GM12878 (cell line): Measurements from ENCODE around the gene RET. TPM values are rescaled to one million over a fixed set of nuclear protein-coding genes. Genes with fewer than 3 reads are reported as not detected.

Experiments
- ATAC-seq: fragments of 200-7000 bp; cut with Tn5 transposase; 3 replicates; pipeline ENCODE4 v1.9.1; 2020; ENCODE audit warnings: mild to moderate bottlenecking, moderate library complexity
- BruUV-seq: library from RNA; stranded (reverse); fragments of 400-500 nt; replicated peaks from 2 replicates; lab custom pipeline; 2021; lab: Mats Ljungman, UMichigan
- CTCF ChIA-PET: fragments of 300-600 bp; sonication (Branson Sonifier 250); formaldehyde crosslinking; extraction: SDS; loops from one replicate; lab custom pipeline; 2021; ENCODE audit warnings: inconsistent platforms; lab: Yijun Ruan, JAX
- POLR2A ChIA-PET: fragments of 350-600 bp; formaldehyde crosslinking; extraction: SDS; loops from one replicate; lab custom pipeline; 2021; ENCODE audit warnings: inconsistent platforms; lab: Charles Lee
- RAD21 ChIA-PET: fragments of 300-600 bp; sonication (Branson Sonifier 250); formaldehyde crosslinking; loops from one replicate; lab custom pipeline; 2023; ENCODE audit warnings: antibody characterized with exemption; ENCODE audit not compliant: unreplicated experiment; lab: Charles Lee
- SMC1A ChIA-PET: fragments of 300-600 bp; sonication (Branson Sonifier 250); formaldehyde crosslinking; loops from one replicate; lab custom pipeline; 2023; ENCODE audit not compliant: unreplicated experiment, uncharacterized antibody; lab: Charles Lee
- DNase-seq: peaks from one replicate; pipeline ENCODE4 v3.0.0-alpha.2; 2011; ENCODE audit warnings: low read depth, low spot score
- FAIRE-seq: peaks from 3 replicates; lab custom pipeline; 2011; peaks lifted over from hg19 to GRCh38; lab: Jason Lieb, UNC
- H2AFZ ChIP-seq: 2 replicates; pipeline ENCODE4 v1.6.0; 2011; ENCODE audit warnings: low read depth, low read length, control low read depth; ENCODE audit not compliant: control insufficient read depth
- H3K27ac ChIP-seq: 2 replicates; pipeline ENCODE4 v1.5.1; 2011; ENCODE audit warnings: control low read depth; ENCODE audit not compliant: control insufficient read depth, insufficient read depth
- H3K27me3 ChIP-seq, 2 experiments: replicated peaks in 1 of 2; 2 replicates each; pipeline versions ENCODE4 v1.6.0 to v1.6.1; 2011; ENCODE audit warnings: low read length in 1 of 2; ENCODE audit not compliant: control insufficient read depth in 2 of 2, insufficient read depth in 2 of 2
- H3K36me3 ChIP-seq, 2 experiments: 2 replicates each; pipeline ENCODE4 v1.5.1; 2011; ENCODE audit warnings: low read length in 1 of 2; ENCODE audit not compliant: control insufficient read depth in 2 of 2, insufficient read depth in 2 of 2
- H3K4me1 ChIP-seq: 2 replicates; pipeline ENCODE4 v1.6.1; 2011; ENCODE audit warnings: mild to moderate bottlenecking, low read length, moderate library complexity, mixed read lengths; ENCODE audit not compliant: control insufficient read depth, insufficient read depth
- H3K4me2 ChIP-seq: 2 replicates; pipeline ENCODE4 v1.6.0; 2011; ENCODE audit warnings: control low read depth; ENCODE audit not compliant: control insufficient read depth, insufficient read depth
- H3K4me3 ChIP-seq: fragments of 200-600 bp; sonication (generic); 2 replicates; pipeline ENCODE4 v1.5.1; 2016
- H3K79me2 ChIP-seq: 2 replicates; pipeline ENCODE4 v1.6.0; 2011; ENCODE audit warnings: low read length; ENCODE audit not compliant: control insufficient read depth, insufficient read depth
- H3K9ac ChIP-seq: 2 replicates; pipeline ENCODE4 v1.8.0; 2011; ENCODE audit warnings: low read length, control low read depth, mixed read lengths; ENCODE audit not compliant: control insufficient read depth, insufficient read depth
- H3K9me3 ChIP-seq: replicated peaks from 3 replicates; pipeline ENCODE4 v1.5.1; 2011; ENCODE audit warnings: mild to moderate bottlenecking, low read length; ENCODE audit not compliant: control insufficient read depth, insufficient read depth
- H4K20me1 ChIP-seq: 2 replicates; pipeline ENCODE4 v1.6.0; 2011; ENCODE audit not compliant: control insufficient read depth, insufficient read depth
- BRCA1 ChIP-seq: IDR thresholded peaks from 2 replicates; pipeline ENCODE4 v1.6.1; 2011; ENCODE audit warnings: low read depth, low read length, improper control_type of control experiment
- GABPA ChIP-seq: IDR thresholded peaks from 2 replicates; pipeline ENCODE4 v1.6.1; 2014; ENCODE audit warnings: antibody characterized with exemption, low read depth, mild to moderate bottlenecking, inconsistent platforms
- IRF4 ChIP-seq: IDR thresholded peaks from 2 replicates; pipeline ENCODE4 v1.6.1; 2011; ENCODE audit warnings: low read depth, low read length
- MEF2B ChIP-seq: fragments of 450-650 bp; IDR thresholded peaks from 2 replicates; pipeline ENCODE4 v1.6.1; 2018; ENCODE audit warnings: mild to moderate bottlenecking, moderate library complexity; ENCODE audit not compliant: partially characterized antibody, poor library complexity, severe bottlenecking
- NFYB ChIP-seq: IDR thresholded peaks from 2 replicates; pipeline ENCODE4 v1.6.1; 2011; ENCODE audit warnings: low read depth, mild to moderate bottlenecking, low read length, improper control_type of control experiment, moderate library complexity; ENCODE audit not compliant: insufficient read depth
- POU2F2 ChIP-seq: IDR thresholded peaks from 3 replicates; pipeline ENCODE4 v1.6.1; 2011; ENCODE audit warnings: low read depth, mild to moderate bottlenecking, low read length, borderline replicate concordance
- RCOR1 ChIP-seq: conservative IDR thresholded peaks from 2 replicates; pipeline ENCODE4 v1.6.1; 2012; ENCODE audit warnings: low read depth, low read length, improper control_type of control experiment
- STAT1 ChIP-seq: fragments of 450-650 bp; conservative IDR thresholded peaks from 2 replicates; pipeline ENCODE4 v1.6.1; 2014; ENCODE audit warnings: antibody characterized with exemption, mild to moderate bottlenecking
- WGBS: methylation state at CpG from one replicate; pipeline ENCODE4 v1.1.6; 2016; ENCODE audit warnings: low lambda C conversion rate; ENCODE audit not compliant: insufficient replicate concordance, insufficient coverage; ENCODE audit errors: missing lambda C conversion rate; 5-methylcytosine and 5-hydroxymethylcytosine counted together
- in situ Hi-C: fragments of 300-500 bp; cut with MboI; formaldehyde crosslinking; loops from 9 replicates; pipeline ENCODE4 v1.14.3; 2018; ENCODE audit warnings: mixed read lengths
- intact Hi-C: fragments of 100-400 bp; cut with micrococcal nuclease; formaldehyde crosslinking; loops from one replicate; pipeline ENCODE4 v1.14.2; 2022; ENCODE audit not compliant: unreplicated experiment
- polyA plus RNA-seq, 11 experiments: library from polyadenylated mRNA; depleted of rRNA in 4 of 11; unstranded in 6 of 11; stranded (reverse) in 5 of 11; fragments of >200 nt; fragmentation: Nextera tagmentation in 4 of 11; fragmentation: Illumina TruSeq in 1 of 11; extraction: Ambion mirVana in 4 of 11; extraction: Trizol in 1 of 11; gene quantifications; 1 replicate in 1 of 11; 2 replicates in 10 of 11; pipeline versions ENCODE4 v1.2.1 to v1.2.3, GENCODE V29; 2011 to 2016; ENCODE audit warnings: inconsistent platforms in 2 of 11, missing spikeins in 2 of 11, low read depth in 1 of 11
- total RNA-seq, 4 experiments: library from RNA; depleted of rRNA in 3 of 4; stranded (reverse); fragments of >200 nt in 3 of 4; fragmentation: Illumina TruSeq in 1 of 4; extraction: Trizol in 1 of 4; gene quantifications; 2 replicates each; pipeline versions ENCODE4 v1.2.1 to v1.2.3, GENCODE V29; 2013 to 2021
- TF ChIP-seq, protein P1 (sequence below): fragments of 450-650 bp; IDR thresholded peaks from 2 replicates; pipeline ENCODE4 v1.6.1; 2014; ENCODE audit warnings: mild to moderate bottlenecking
- TF ChIP-seq, protein P2 (sequence below): fragments of 450-650 bp; formaldehyde crosslinking; IDR thresholded peaks from 2 replicates; pipeline ENCODE4 v1.4.0; 2020; ENCODE audit warnings: mild to moderate bottlenecking, moderate library complexity
- TF ChIP-seq, protein P3 (sequence below): fragments of 450-650 bp; formaldehyde crosslinking; IDR thresholded peaks from 2 replicates; pipeline ENCODE4 v1.5.0; 2022; ENCODE audit warnings: mild to moderate bottlenecking, missing genetic modification characterization

Gene RET
- total and polyA plus RNA-seq, 10 of the 15 experiments (the other 5 are each of a cell fraction or from before 2014, with no cell fraction given), result not detected

DNA sequence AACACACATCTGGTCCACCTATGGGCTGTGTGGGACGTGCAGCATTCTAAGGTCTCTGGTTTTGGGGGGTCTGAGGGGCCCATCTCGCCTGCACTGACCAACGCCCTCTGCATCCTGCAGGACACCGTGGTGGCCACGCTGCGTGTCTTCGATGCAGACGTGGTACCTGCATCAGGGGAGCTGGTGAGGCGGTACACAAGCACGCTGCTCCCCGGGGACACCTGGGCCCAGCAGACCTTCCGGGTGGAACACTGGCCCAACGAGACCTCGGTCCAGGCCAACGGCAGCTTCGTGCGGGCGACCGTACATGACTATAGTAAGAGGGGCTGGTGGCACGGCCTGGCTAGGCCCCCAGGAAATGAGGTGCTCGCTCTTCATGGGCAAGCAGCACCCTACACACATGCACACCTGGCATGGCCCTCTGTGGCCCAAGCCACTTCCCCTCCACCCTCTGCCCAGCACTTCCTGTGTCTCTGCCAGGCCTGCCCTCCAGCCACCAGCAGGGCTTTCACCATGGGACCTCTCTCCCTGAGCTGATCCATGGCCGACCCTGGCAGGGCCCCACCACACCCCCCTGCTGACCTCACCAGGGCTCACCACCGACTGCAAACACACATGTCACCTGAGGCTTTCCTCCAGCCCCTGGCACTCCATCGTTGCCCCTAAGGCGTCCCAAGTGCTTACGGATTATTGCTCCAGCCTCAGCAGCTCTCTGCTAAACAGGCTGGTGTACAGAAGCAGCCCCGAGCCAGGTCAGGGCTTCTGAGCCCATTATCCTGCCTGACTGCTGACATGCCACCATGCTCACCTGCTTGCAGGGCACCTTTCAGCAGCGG, 29.6 kb downstream of the RET start:
- POLR2A ChIA-PET, result no interaction called here
- BruUV-seq, result no TSS peak
- no peak for ATAC-seq
- no peaks in the 10 kb centered on the region for H3K79me2 ChIP-seq
- in situ Hi-C loops, result loop anchor here (25.0 kb wide), 2 partner anchors 94 to 919 kb away; no protein-coding TSS in a partner anchor
- H3K4me3 ChIP-seq, result no peak overlapping the region
- peaks cover 4 to 5% of the 10 kb centered on the region in 2 experiments; a peak in 3 of 4 replicates for H3K27me3 ChIP-seq
- no peak overlapping the region for H3K27ac ChIP-seq
- intact Hi-C loops, result loop anchor here (10.0 kb wide), 1 partner anchor 312 kb away; no protein-coding TSS in a partner anchor
- no peak overlapping the region for H3K4me2 ChIP-seq
- SMC1A ChIA-PET, result no interaction called here
- WGBS, result 31% methylated on average over 28 of the region's 28 CpGs
- H3K36me3 ChIP-seq, result no peaks in the 10 kb centered on the region
- H2AFZ ChIP-seq, result no peak overlapping the region
- H4K20me1 ChIP-seq, result no peaks in the 10 kb centered on the region; the same call in 1 of the 2 replicates
- no peaks in the 10 kb centered on the region for H3K9me3 ChIP-seq
- no peak for FAIRE-seq
- TF ChIP-seq MEF2B, result no peak
- TF ChIP-seq, protein P1, sequence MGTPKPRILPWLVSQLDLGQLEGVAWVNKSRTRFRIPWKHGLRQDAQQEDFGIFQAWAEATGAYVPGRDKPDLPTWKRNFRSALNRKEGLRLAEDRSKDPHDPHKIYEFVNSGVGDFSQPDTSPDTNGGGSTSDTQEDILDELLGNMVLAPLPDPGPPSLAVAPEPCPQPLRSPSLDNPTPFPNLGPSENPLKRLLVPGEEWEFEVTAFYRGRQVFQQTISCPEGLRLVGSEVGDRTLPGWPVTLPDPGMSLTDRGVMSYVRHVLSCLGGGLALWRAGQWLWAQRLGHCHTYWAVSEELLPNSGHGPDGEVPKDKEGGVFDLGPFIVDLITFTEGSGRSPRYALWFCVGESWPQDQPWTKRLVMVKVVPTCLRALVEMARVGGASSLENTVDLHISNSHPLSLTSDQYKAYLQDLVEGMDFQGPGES, result no peak
- TF ChIP-seq IRF4, result no peak
- TF ChIP-seq NFYB, result no peak
- no peak for TF ChIP-seq BRCA1
- no peak for TF ChIP-seq RCOR1
- no peak for TF ChIP-seq POU2F2
- no peak for TF ChIP-seq GABPA
- TF ChIP-seq, protein P2, sequence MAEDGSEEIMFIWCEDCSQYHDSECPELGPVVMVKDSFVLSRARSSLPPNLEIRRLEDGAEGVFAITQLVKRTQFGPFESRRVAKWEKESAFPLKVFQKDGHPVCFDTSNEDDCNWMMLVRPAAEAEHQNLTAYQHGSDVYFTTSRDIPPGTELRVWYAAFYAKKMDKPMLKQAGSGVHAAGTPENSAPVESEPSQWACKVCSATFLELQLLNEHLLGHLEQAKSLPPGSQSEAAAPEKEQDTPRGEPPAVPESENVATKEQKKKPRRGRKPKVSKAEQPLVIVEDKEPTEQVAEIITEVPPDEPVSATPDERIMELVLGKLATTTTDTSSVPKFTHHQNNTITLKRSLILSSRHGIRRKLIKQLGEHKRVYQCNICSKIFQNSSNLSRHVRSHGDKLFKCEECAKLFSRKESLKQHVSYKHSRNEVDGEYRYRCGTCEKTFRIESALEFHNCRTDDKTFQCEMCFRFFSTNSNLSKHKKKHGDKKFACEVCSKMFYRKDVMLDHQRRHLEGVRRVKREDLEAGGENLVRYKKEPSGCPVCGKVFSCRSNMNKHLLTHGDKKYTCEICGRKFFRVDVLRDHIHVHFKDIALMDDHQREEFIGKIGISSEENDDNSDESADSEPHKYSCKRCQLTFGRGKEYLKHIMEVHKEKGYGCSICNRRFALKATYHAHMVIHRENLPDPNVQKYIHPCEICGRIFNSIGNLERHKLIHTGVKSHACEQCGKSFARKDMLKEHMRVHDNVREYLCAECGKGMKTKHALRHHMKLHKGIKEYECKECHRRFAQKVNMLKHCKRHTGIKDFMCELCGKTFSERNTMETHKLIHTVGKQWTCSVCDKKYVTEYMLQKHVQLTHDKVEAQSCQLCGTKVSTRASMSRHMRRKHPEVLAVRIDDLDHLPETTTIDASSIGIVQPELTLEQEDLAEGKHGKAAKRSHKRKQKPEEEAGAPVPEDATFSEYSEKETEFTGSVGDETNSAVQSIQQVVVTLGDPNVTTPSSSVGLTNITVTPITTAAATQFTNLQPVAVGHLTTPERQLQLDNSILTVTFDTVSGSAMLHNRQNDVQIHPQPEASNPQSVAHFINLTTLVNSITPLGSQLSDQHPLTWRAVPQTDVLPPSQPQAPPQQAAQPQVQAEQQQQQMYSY (CRISPR knock-in tag), result no peak
- TF ChIP-seq, protein P3, sequence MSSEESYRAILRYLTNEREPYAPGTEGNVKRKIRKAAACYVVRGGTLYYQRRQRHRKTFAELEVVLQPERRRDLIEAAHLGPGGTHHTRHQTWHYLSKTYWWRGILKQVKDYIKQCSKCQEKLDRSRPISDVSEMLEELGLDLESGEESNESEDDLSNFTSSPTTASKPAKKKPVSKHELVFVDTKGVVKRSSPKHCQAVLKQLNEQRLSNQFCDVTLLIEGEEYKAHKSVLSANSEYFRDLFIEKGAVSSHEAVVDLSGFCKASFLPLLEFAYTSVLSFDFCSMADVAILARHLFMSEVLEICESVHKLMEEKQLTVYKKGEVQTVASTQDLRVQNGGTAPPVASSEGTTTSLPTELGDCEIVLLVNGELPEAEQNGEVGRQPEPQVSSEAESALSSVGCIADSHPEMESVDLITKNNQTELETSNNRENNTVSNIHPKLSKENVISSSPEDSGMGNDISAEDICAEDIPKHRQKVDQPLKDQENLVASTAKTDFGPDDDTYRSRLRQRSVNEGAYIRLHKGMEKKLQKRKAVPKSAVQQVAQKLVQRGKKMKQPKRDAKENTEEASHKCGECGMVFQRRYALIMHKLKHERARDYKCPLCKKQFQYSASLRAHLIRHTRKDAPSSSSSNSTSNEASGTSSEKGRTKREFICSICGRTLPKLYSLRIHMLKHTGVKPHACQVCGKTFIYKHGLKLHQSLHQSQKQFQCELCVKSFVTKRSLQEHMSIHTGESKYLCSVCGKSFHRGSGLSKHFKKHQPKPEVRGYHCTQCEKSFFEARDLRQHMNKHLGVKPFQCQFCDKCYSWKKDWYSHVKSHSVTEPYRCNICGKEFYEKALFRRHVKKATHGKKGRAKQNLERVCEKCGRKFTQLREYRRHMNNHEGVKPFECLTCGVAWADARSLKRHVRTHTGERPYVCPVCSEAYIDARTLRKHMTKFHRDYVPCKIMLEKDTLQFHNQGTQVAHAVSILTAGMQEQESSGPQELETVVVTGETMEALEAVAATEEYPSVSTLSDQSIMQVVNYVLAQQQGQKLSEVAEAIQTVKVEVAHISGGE (CRISPR knock-in tag), result no peak
- no peak for TF ChIP-seq STAT1
- RAD21 ChIA-PET, result interaction anchor here (1.0 kb wide), 1 partner anchor 23 kb away, joined by 3 read pairs; no protein-coding TSS in a partner anchor
- DNase-seq, result no peak
- peaks cover 16% of the 10 kb centered on the region for H3K4me1 ChIP-seq
- CTCF ChIA-PET, result interaction anchor here (1.0 to 1.6 kb wide), 2 partner anchors 99 to 144 kb away, joined by 3 read pairs; no protein-coding TSS in a partner anchor
- no peak overlapping the region for H3K9ac ChIP-seq
